ENCODE data around the gene RAD21L1.

The RAD21L1 gene

DNA sequence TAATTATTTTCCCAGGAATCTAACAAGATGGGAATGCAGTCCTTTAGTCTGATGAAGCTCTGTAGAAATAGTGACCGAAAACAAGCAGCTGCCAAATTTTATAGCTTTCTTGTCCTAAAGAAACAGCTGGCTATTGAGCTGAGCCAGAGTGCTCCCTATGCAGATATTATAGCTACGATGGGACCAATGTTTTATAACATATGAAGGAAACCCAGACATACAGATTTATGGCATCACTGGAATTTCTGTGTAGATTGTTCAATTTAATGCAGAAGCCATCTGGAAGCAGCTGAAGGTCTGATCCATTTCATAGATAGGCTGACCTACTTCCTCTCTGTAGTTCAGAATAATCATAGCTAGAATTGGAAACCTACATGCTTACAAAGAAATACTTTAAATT lies 28.4 kb downstream of the RAD21L1 start:
- TF ChIP-seq TAF1 (IDR thresholded peaks at IDR 0.05; ENCODE audit: low read depth) (no peak), YY1 (IDR thresholded peaks at IDR 0.05; ENCODE audit: low read depth) (no peak), RAD21 (IDR thresholded peaks at IDR 0.05; ENCODE audit: low read depth) (no peak), CEBPB (IDR thresholded peaks at IDR 0.05) (no peak)
- TF ChIP-seq, protein P1, sequence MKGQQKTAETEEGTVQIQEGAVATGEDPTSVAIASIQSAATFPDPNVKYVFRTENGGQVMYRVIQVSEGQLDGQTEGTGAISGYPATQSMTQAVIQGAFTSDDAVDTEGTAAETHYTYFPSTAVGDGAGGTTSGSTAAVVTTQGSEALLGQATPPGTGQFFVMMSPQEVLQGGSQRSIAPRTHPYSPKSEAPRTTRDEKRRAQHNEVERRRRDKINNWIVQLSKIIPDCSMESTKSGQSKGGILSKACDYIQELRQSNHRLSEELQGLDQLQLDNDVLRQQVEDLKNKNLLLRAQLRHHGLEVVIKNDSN (IDR thresholded peaks at IDR 0.05) = no peak
- TF ChIP-seq, protein P2, sequence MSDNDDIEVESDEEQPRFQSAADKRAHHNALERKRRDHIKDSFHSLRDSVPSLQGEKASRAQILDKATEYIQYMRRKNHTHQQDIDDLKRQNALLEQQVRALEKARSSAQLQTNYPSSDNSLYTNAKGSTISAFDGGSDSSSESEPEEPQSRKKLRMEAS (IDR thresholded peaks at IDR 0.05) = no peak

GRCh38 chr20:1255675-1256074 lies 29.8 kb downstream of the RAD21L1 start:
- TF ChIP-seq NFIC (IDR thresholded peaks at IDR 0.05) (no peak), TCF12 (IDR thresholded peaks at IDR 0.05; ENCODE audit: low read depth) (no peak), FOXM1 (IDR thresholded peaks at IDR 0.05; ENCODE audit: borderline replicate concordance, low read depth) (no peak), TEAD4 (IDR thresholded peaks at IDR 0.05) (no peak), EP300 (IDR thresholded peaks at IDR 0.05; ENCODE audit: borderline replicate concordance) (no peak), CREB1 (IDR thresholded peaks at IDR 0.05; ENCODE audit: low read depth) (no peak), TAF1 (IDR thresholded peaks at IDR 0.05; ENCODE audit: low read depth) (no peak), REST (IDR thresholded peaks at IDR 0.05; ENCODE audit: low read depth) (no peak), ZBTB7A (IDR thresholded peaks at IDR 0.05; ENCODE audit: low read depth) (no peak), EGR1 (IDR thresholded peaks at IDR 0.05) (no peak), RAD21 (IDR thresholded peaks at IDR 0.05; ENCODE audit: low read depth) (no peak)
- TF ChIP-seq, protein P2 (IDR thresholded peaks at IDR 0.05) = no peak

GRCh38 chr20:1263853-1264252 lies 38.0 kb downstream of the RAD21L1 start:
- TF ChIP-seq FOXM1 (IDR thresholded peaks at IDR 0.05; ENCODE audit: borderline replicate concordance, low read depth) = no peak
- TF ChIP-seq ZBTB7A (IDR thresholded peaks at IDR 0.05; ENCODE audit: low read depth) = no peak
- TF ChIP-seq EGR1 (IDR thresholded peaks at IDR 0.05) = no peak
- TF ChIP-seq NFIC (IDR thresholded peaks at IDR 0.05) = no peak
- no peak for TF ChIP-seq REST (IDR thresholded peaks at IDR 0.05; ENCODE audit: low read depth)
- TF ChIP-seq, protein P1 (IDR thresholded peaks at IDR 0.05) = no peak
- TF ChIP-seq CEBPB (IDR thresholded peaks at IDR 0.05) = no peak
- TF ChIP-seq TAF1 (IDR thresholded peaks at IDR 0.05; ENCODE audit: low read depth) = no peak
- TF ChIP-seq YY1 (IDR thresholded peaks at IDR 0.05; ENCODE audit: low read depth) = no peak
- TF ChIP-seq, protein P2 (IDR thresholded peaks at IDR 0.05) = no peak
- no peak for TF ChIP-seq TCF12 (IDR thresholded peaks at IDR 0.05; ENCODE audit: low read depth)
- no peak for TF ChIP-seq CREB1 (IDR thresholded peaks at IDR 0.05; ENCODE audit: low read depth)
- no peak for TF ChIP-seq TEAD4 (IDR thresholded peaks at IDR 0.05)
- TF ChIP-seq EP300 (IDR thresholded peaks at IDR 0.05; ENCODE audit: borderline replicate concordance) = no peak

- no peak for TF ChIP-seq FOXM1 (IDR thresholded peaks at IDR 0.05; ENCODE audit: borderline replicate concordance, low read depth)
- TF ChIP-seq REST (IDR thresholded peaks at IDR 0.05; ENCODE audit: low read depth) = no peak
- no peak for TF ChIP-seq RAD21 (IDR thresholded peaks at IDR 0.05; ENCODE audit: low read depth)
These were observed 38.9 kb downstream of the RAD21L1 start for GRCh38 chr20:1264727-1265126.

All from Ishikawa (cell line).